Trophoblast cell (in vitro differentiated cells and primary cell): Measurements from ENCODE around the gene TNS4.

Experiments used
- DNase-seq, 2 donors: peaks; one replicate each; pipeline ENCODE4 v3.0.0-alpha.2; 2016
- H2AFZ ChIP-seq: 2 replicates; pipeline ENCODE4 v1.6.1; 2013; ENCODE audit warnings: low read length, moderate library complexity, mild to moderate bottlenecking; ENCODE audit not compliant: insufficient read depth, poor library complexity
- H2AK5ac ChIP-seq: 2 replicates; pipeline ENCODE4 v1.6.1; 2013; ENCODE audit warnings: mild to moderate bottlenecking, low read length
- H2BK120ac ChIP-seq: 2 replicates; pipeline ENCODE4 v1.6.1; 2013; ENCODE audit warnings: low read length, mild to moderate bottlenecking, moderate library complexity; ENCODE audit not compliant: insufficient read depth, poor library complexity
- H2BK12ac ChIP-seq: 2 replicates; pipeline ENCODE4 v1.6.1; 2013; ENCODE audit warnings: mild to moderate bottlenecking, low read length, moderate library complexity
- H2BK5ac ChIP-seq: 2 replicates; pipeline ENCODE4 v1.6.1; 2013; ENCODE audit warnings: low read length, low read depth, moderate library complexity, mild to moderate bottlenecking; ENCODE audit not compliant: poor library complexity
- H3K14ac ChIP-seq: 2 replicates; pipeline ENCODE4 v1.6.1; 2013; ENCODE audit warnings: mild to moderate bottlenecking, low read length
- H3K18ac ChIP-seq: 2 replicates; pipeline ENCODE4 v1.6.1; 2013; ENCODE audit warnings: mild to moderate bottlenecking, low read length
- H3K23ac ChIP-seq: 2 replicates; pipeline ENCODE4 v1.6.1; 2013; ENCODE audit warnings: low read length
- H3K27ac ChIP-seq: 2 replicates; pipeline ENCODE4 v1.5.1; 2013; ENCODE audit warnings: low read depth, mild to moderate bottlenecking, inconsistent platforms, low read length, moderate library complexity
- H3K27me3 ChIP-seq: 2 replicates; pipeline ENCODE4 v1.6.1; 2013; ENCODE audit warnings: inconsistent platforms, mild to moderate bottlenecking, low read length, moderate library complexity; ENCODE audit not compliant: insufficient read depth
- H3K36me3 ChIP-seq, 2 experiments: 1 replicate in 1 of 2; 2 replicates in 1 of 2; pipeline ENCODE4 v1.6.1; 2013; ENCODE audit warnings: low read length in 2 of 2, mild to moderate bottlenecking in 2 of 2, moderate library complexity in 1 of 2; ENCODE audit not compliant: insufficient read depth in 2 of 2, control insufficient read depth in 1 of 2
- H3K4ac ChIP-seq: 2 replicates; pipeline ENCODE4 v1.6.1; 2013; ENCODE audit warnings: low read depth, mild to moderate bottlenecking, low read length, moderate library complexity
- H3K4me1 ChIP-seq, 2 experiments: 1 replicate in 1 of 2; 2 replicates in 1 of 2; pipeline ENCODE4 v1.6.1; 2013; ENCODE audit warnings: low read length in 2 of 2, mild to moderate bottlenecking in 2 of 2, moderate library complexity in 1 of 2; ENCODE audit not compliant: insufficient read depth in 2 of 2, control insufficient read depth in 1 of 2
- H3K4me2 ChIP-seq: 2 replicates; pipeline ENCODE4 v1.6.1; 2013; ENCODE audit warnings: inconsistent platforms, mild to moderate bottlenecking, low read length, moderate library complexity
- H3K4me3 ChIP-seq: 2 replicates; pipeline ENCODE4 v1.5.1; 2013; ENCODE audit warnings: mild to moderate bottlenecking, low read depth, low read length, inconsistent platforms
- H3K79me1 ChIP-seq: one replicate; pipeline ENCODE4 v1.6.1; 2013; ENCODE audit warnings: low read length
- H3K79me2 ChIP-seq: 2 replicates; pipeline ENCODE4 v1.6.1; 2013; ENCODE audit warnings: low read length, mild to moderate bottlenecking; ENCODE audit not compliant: control insufficient read depth, insufficient read depth, poor library complexity
- H3K9ac ChIP-seq: 2 replicates; pipeline ENCODE4 v1.6.1; 2013; ENCODE audit warnings: mild to moderate bottlenecking, low read length
- H3K9me3 ChIP-seq: 2 replicates; pipeline ENCODE4 v1.6.1; 2013; ENCODE audit warnings: low read depth, mild to moderate bottlenecking, control low read depth, inconsistent platforms, low read length; ENCODE audit not compliant: insufficient read depth
- H4K12ac ChIP-seq: 2 replicates; pipeline ENCODE4 v1.6.1; 2013; ENCODE audit warnings: low read depth, mild to moderate bottlenecking, low read length, moderate library complexity
- H4K8ac ChIP-seq: 2 replicates; pipeline ENCODE4 v1.6.1; 2013; ENCODE audit warnings: low read depth, mild to moderate bottlenecking, low read length, moderate library complexity
- H4K91ac ChIP-seq: one replicate; pipeline ENCODE4 v1.6.1; 2013; ENCODE audit warnings: low read depth, mild to moderate bottlenecking, low read length, moderate library complexity
- WGBS: extraction: QIAGEN DNeasy Blood & Tissue Kit; methylation state at CpG from one replicate; pipeline ENCODE4 v1.1.7; 2013; ENCODE audit warnings: missing lambda C conversion rate; ENCODE audit not compliant: insufficient read length, insufficient coverage; ENCODE audit errors: extremely low coverage; 5-methylcytosine and 5-hydroxymethylcytosine counted together

TNS4 gene

GRCh38 chr17:40458851-40459482, 42.5 kb downstream of the TNS4 start:
- Histone ChIP-seq H2BK120ac (no peak overlapping the region), H3K79me2 (no peaks in the 10 kb centered on the region), H2BK12ac (no peak overlapping the region), H3K4me2 (no peak overlapping the region), H3K27ac (no peak overlapping the region), H2BK5ac (no peak overlapping the region), H3K14ac (no peak overlapping the region), H4K8ac (no peak overlapping the region), H4K91ac (no peak overlapping the region), H4K12ac (no peak overlapping the region), H2AK5ac (no peak overlapping the region), H3K27me3 (no peaks in the 10 kb centered on the region), H3K4me3 (no peak overlapping the region), H3K4ac (no peak overlapping the region), H3K18ac (no peak overlapping the region), H3K23ac (no peak overlapping the region), H2AFZ (no peak overlapping the region), H3K4me1 (no peaks in the 10 kb centered on the region), H3K79me1 (no peaks in the 10 kb centered on the region), H3K9me3 (peaks cover 3% of the 10 kb centered on the region), H3K36me3 (peaks cover 14 to 17% of the 10 kb centered on the region in 2 experiments), H3K9ac (no peak overlapping the region)
- no peak for DNase-seq
- WGBS, result no CpG with 5 or more reads among the region's 12 CpGs

- Histone ChIP-seq H3K36me3 (peaks cover 18 to 21% of the 10 kb centered on the region in 2 experiments), H4K8ac (no peak overlapping the region), H3K4me1 (no peaks in the 10 kb centered on the region), H3K79me1 (no peaks in the 10 kb centered on the region), H2BK12ac (no peak overlapping the region), H2AK5ac (no peak overlapping the region), H3K9me3 (peaks cover 3% of the 10 kb centered on the region), H4K91ac (no peak overlapping the region), H3K27ac (no peak overlapping the region), H3K79me2 (no peaks in the 10 kb centered on the region), H3K9ac (no peak overlapping the region), H3K4me3 (no peak overlapping the region), H3K4me2 (no peak overlapping the region), H2BK120ac (no peak overlapping the region), H2BK5ac (no peak overlapping the region), H3K18ac (no peak overlapping the region), H3K14ac (no peak overlapping the region), H3K23ac (no peak overlapping the region), H2AFZ (no peak overlapping the region), H3K4ac (no peak overlapping the region), H4K12ac (no peak overlapping the region), H3K27me3 (no peaks in the 10 kb centered on the region)
- WGBS, result no CpG with 5 or more reads among the region's 16 CpGs
- DNase-seq, result no peak
Observed at GRCh38 chr17:40457964-40458791, 43.2 kb downstream of the TNS4 start.

GRCh38 chr17:40457369-40457768, 44.1 kb downstream of the TNS4 start:
- Histone ChIP-seq H3K23ac (no peak overlapping the region), H3K79me1 (no peaks in the 10 kb centered on the region), H3K9ac (no peak overlapping the region), H4K8ac (no peak overlapping the region), H3K14ac (no peak overlapping the region), H4K91ac (no peak overlapping the region), H2AFZ (no peak overlapping the region), H3K4me1 (no peaks in the 10 kb centered on the region), H3K27ac (no peak overlapping the region), H2AK5ac (no peak overlapping the region), H2BK5ac (no peak overlapping the region), H4K12ac (no peak overlapping the region), H2BK120ac (no peak overlapping the region), H3K79me2 (no peaks in the 10 kb centered on the region), H2BK12ac (no peak overlapping the region), H3K9me3 (peaks cover 3% of the 10 kb centered on the region), H3K4ac (no peak overlapping the region), H3K18ac (no peak overlapping the region), H3K27me3 (no peaks in the 10 kb centered on the region), H3K4me3 (no peak overlapping the region), H3K4me2 (no peak overlapping the region), H3K36me3 (peaks cover 20 to 25% of the 10 kb centered on the region in 2 experiments)
- no peak for DNase-seq
- WGBS, result no CpG with 5 or more reads among the region's 3 CpGs

- Histone ChIP-seq H3K79me2 (no peaks in the 10 kb centered on the region), H4K91ac (no peak overlapping the region), H2AK5ac (no peak overlapping the region), H2BK5ac (no peak overlapping the region), H2BK120ac (no peak overlapping the region), H4K12ac (no peak overlapping the region), H3K23ac (no peak overlapping the region), H2AFZ (no peak overlapping the region), H3K4me1 (no peaks in the 10 kb centered on the region), H3K4ac (no peak overlapping the region), H3K4me2 (no peak overlapping the region), H3K27me3 (no peaks in the 10 kb centered on the region), H3K4me3 (no peak overlapping the region), H3K36me3 (peaks cover 20 to 25% of the 10 kb centered on the region in 2 experiments), H3K9me3 (peaks cover 5% of the 10 kb centered on the region), H3K18ac (no peak overlapping the region), H4K8ac (no peak overlapping the region), H2BK12ac (no peak overlapping the region), H3K79me1 (no peaks in the 10 kb centered on the region), H3K14ac (no peak overlapping the region), H3K27ac (no peak overlapping the region), H3K9ac (no peak overlapping the region)
- no peak for DNase-seq
- WGBS, result no CpG with 5 or more reads among the region's 16 CpGs
Observed at GRCh38 chr17:40456396-40456951, 44.9 kb downstream of the TNS4 start.
